Caco-2 (cell line): ENCODE measurements around the gene MICALL2. TPM values are rescaled to one million over a fixed set of nuclear protein-coding genes. Genes with fewer than 3 reads are reported as not detected.

Source experiments
- BruUV-seq: library from RNA; stranded (reverse); fragments of 400-500 nt; replicated peaks from 2 replicates; lab custom pipeline; 2021; lab: Mats Ljungman, UMichigan
- CTCF ChIA-PET: fragments of 300-600 bp; sonication (Branson Sonifier 250); formaldehyde crosslinking; loops from one replicate; lab custom pipeline; 2022; ENCODE audit warnings: antibody characterized with exemption; lab: Charles Lee
- POLR2A ChIA-PET: fragments of 300-600 bp; sonication (Branson Sonifier 250); formaldehyde crosslinking; loops from one replicate; lab custom pipeline; 2022; ENCODE audit warnings: antibody characterized with exemption; lab: Charles Lee
- DNase-seq, 2 experiments: peaks; one replicate each; pipeline versions ENCODE4 v3.0.0 to v3.0.0-alpha.2; 2020 to 2022
- H3K27me3 ChIP-seq: replicated peaks from 2 replicates; pipeline ENCODE4 v1.6.0; 2011; ENCODE audit warnings: low read length; ENCODE audit not compliant: control insufficient read depth, insufficient read depth
- H3K36me3 ChIP-seq: 2 replicates; pipeline ENCODE4 v1.5.1; 2011; ENCODE audit warnings: low read length; ENCODE audit not compliant: control insufficient read depth, insufficient read depth
- H3K4me1 ChIP-seq: fragments of 250-450 bp; sonication (Bioruptor Pico); 2 replicates; pipeline ENCODE4 v1.5.1; 2020; ENCODE audit warnings: mild to moderate bottlenecking
- H3K4me3 ChIP-seq: 2 replicates; pipeline ENCODE4 v1.5.1; 2011; ENCODE audit warnings: low read depth, mild to moderate bottlenecking, control low read depth, low read length
- H3K9me3 ChIP-seq: fragments of 250-450 bp; sonication (Bioruptor Pico); 2 replicates; pipeline ENCODE4 v1.5.1; 2020; ENCODE audit warnings: mild to moderate bottlenecking, moderate library complexity
- H3K27ac Mint-ChIP-seq: one replicate; pipeline ENCODE4 v1.8.0; 2022; ENCODE audit warnings: mixed read lengths; ENCODE audit not compliant: unreplicated experiment
- H3K27me3 Mint-ChIP-seq: one replicate; pipeline ENCODE4 v1.8.0; 2022; ENCODE audit warnings: mixed read lengths; ENCODE audit not compliant: insufficient read depth, unreplicated experiment
- H3K36me3 Mint-ChIP-seq: one replicate; pipeline ENCODE4 v1.8.0; 2022; ENCODE audit warnings: mild to moderate bottlenecking, mixed read lengths; ENCODE audit not compliant: insufficient read depth, unreplicated experiment
- H3K4me1 Mint-ChIP-seq: one replicate; pipeline ENCODE4 v1.8.0; 2022; ENCODE audit warnings: low read depth, mixed read lengths; ENCODE audit not compliant: unreplicated experiment
- H3K4me3 Mint-ChIP-seq: one replicate; pipeline ENCODE4 v1.8.0; 2022; ENCODE audit warnings: mild to moderate bottlenecking, moderate library complexity, mixed read lengths; ENCODE audit not compliant: unreplicated experiment
- H3K9me3 Mint-ChIP-seq: one replicate; pipeline ENCODE4 v1.8.0; 2022; ENCODE audit warnings: mixed read lengths; ENCODE audit not compliant: unreplicated experiment
- CTCF ChIP-seq, 2 experiments: fragments of 200-600 bp in 1 of 2; IDR thresholded peaks; 1 replicate in 1 of 2; 2 replicates in 1 of 2; pipeline versions ENCODE4 v1.5.1 to v1.8.0; 2011 to 2022; ENCODE audit warnings: antibody characterized with exemption in 1 of 2, control low read depth in 1 of 2, inconsistent platforms in 1 of 2, low read depth in 1 of 2, low read length in 1 of 2, mild to moderate bottlenecking in 1 of 2, moderate library complexity in 1 of 2; ENCODE audit not compliant: insufficient read depth in 1 of 2, severe bottlenecking in 1 of 2, unreplicated experiment in 1 of 2
- intact Hi-C: fragments of 100-400 bp; cut with micrococcal nuclease; formaldehyde crosslinking; loops from one replicate; pipeline ENCODE4 v1.10.0; 2022; ENCODE audit not compliant: unreplicated experiment
- total RNA-seq: library from RNA; stranded (reverse); gene quantifications from 2 replicates; pipeline ENCODE4 v1.2.3, GENCODE V29; 2022

The MICALL2 gene
- total RNA-seq, 1 experiment from 2014 or later, result 14.7 TPM

- Mint-ChIP-seq H3K4me1 (peaks cover 6% of the 10 kb centered on the region), H3K9me3 (no peaks in the 10 kb centered on the region), H3K27ac (no peak overlapping the region), H3K36me3 (peaks cover 7% of the 10 kb centered on the region), H3K4me3 (no peak overlapping the region), H3K27me3 (peaks cover 2% of the 10 kb centered on the region)
- POLR2A ChIA-PET, result no interaction called here
- no peaks in the 10 kb centered on the region for H3K9me3 ChIP-seq
- peaks cover 14% of the 10 kb centered on the region; the same call in 1 of the 2 replicates for H3K4me1 ChIP-seq
- CTCF ChIA-PET, result no interaction called here
- no peak for TF ChIP-seq CTCF (IDR thresholded peaks at IDR 0.05; ENCODE audit: insufficient read depth in 1 of 2, low read depth in 1 of 2, low read length in 1 of 2, severe bottlenecking in 1 of 2, unreplicated experiment in 1 of 2)
- no TSS peak for BruUV-seq
- intact Hi-C loops, result no loop called here
- H3K36me3 ChIP-seq, result no peaks in the 10 kb centered on the region
- H3K4me3 ChIP-seq, result no peak overlapping the region
- no peaks in the 10 kb centered on the region for H3K27me3 ChIP-seq
- DNase-seq, result no peak
Observed at GRCh38 chr7:1428941-1429501, 30.2 kb downstream of the MICALL2 start.

GRCh38 chr7:1427064-1427657, 32.1 kb downstream of the MICALL2 start:
- intact Hi-C loops, result no loop called here
- H3K9me3 ChIP-seq, result no peaks in the 10 kb centered on the region
- H3K36me3 Mint-ChIP-seq, result peaks cover 7% of the 10 kb centered on the region
- POLR2A ChIA-PET, result no interaction called here
- H3K27me3 ChIP-seq, result no peaks in the 10 kb centered on the region
- no peak for DNase-seq
- H3K4me3 Mint-ChIP-seq, result no peak overlapping the region
- no peak overlapping the region for H3K27ac Mint-ChIP-seq
- no peaks in the 10 kb centered on the region for H3K36me3 ChIP-seq
- H3K4me1 ChIP-seq, result peaks cover 4% of the 10 kb centered on the region; the same call in 1 of the 2 replicates
- H3K27me3 Mint-ChIP-seq, result peaks cover 6% of the 10 kb centered on the region
- CTCF ChIA-PET, result no interaction called here
- no TSS peak for BruUV-seq
- no peaks in the 10 kb centered on the region for H3K9me3 Mint-ChIP-seq
- H3K4me1 Mint-ChIP-seq, result peaks cover 1% of the 10 kb centered on the region
- H3K4me3 ChIP-seq, result no peak overlapping the region
- TF ChIP-seq CTCF (IDR thresholded peaks at IDR 0.05; ENCODE audit: insufficient read depth in 1 of 2, low read depth in 1 of 2, low read length in 1 of 2, severe bottlenecking in 1 of 2, unreplicated experiment in 1 of 2), result no peak

- CTCF ChIA-PET, result no interaction called here
- Histone ChIP-seq H3K9me3 (no peaks in the 10 kb centered on the region), H3K4me1 (no peaks in the 10 kb centered on the region), H3K36me3 (no peaks in the 10 kb centered on the region), H3K4me3 (no peak overlapping the region), H3K27me3 (no peaks in the 10 kb centered on the region)
- Mint-ChIP-seq H3K27me3 (peaks cover 6% of the 10 kb centered on the region), H3K4me1 (no peaks in the 10 kb centered on the region), H3K36me3 (peaks cover 7% of the 10 kb centered on the region), H3K4me3 (no peak overlapping the region), H3K9me3 (no peaks in the 10 kb centered on the region), H3K27ac (no peak overlapping the region)
- POLR2A ChIA-PET, result no interaction called here
- no TSS peak for BruUV-seq
- DNase-seq, result no peak
- no peak for TF ChIP-seq CTCF (IDR thresholded peaks at IDR 0.05; ENCODE audit: insufficient read depth in 1 of 2, low read depth in 1 of 2, low read length in 1 of 2, severe bottlenecking in 1 of 2, unreplicated experiment in 1 of 2)
- intact Hi-C loops, result no loop called here
Observed at GRCh38 chr7:1426474-1426873, 32.8 kb downstream of the MICALL2 start.
